ENCODE data around the gene PRODH.
"Not testable (repeated sequence)": the region's sequence is repeated elsewhere in the genome, so short reads cannot be mapped to it uniquely, and the experiment has no call there.

Gene PRODH

GRCh38 chr22:18971321-18971751 lies 35.2 kb upstream of the PRODH start:
- DNase-seq (ENCODE audit: extremely low read depth, low read depth): no peak
- no peak for TF ChIP-seq CTCF (IDR thresholded peaks at IDR 0.05; ENCODE audit: low read depth, low read length)

- no peak for TF ChIP-seq CTCF (IDR thresholded peaks at IDR 0.05; ENCODE audit: low read depth, low read length)
- no peak for DNase-seq (ENCODE audit: extremely low read depth, low read depth)
Observed at GRCh38 chr22:18970948-18971315, 34.8 kb upstream of the PRODH start.

- DNase-seq (ENCODE audit: extremely low read depth, low read depth): no peak
- TF ChIP-seq CTCF (IDR thresholded peaks at IDR 0.05; ENCODE audit: low read depth, low read length): no peak
Observed at GRCh38 chr22:18970176-18970947, 34.3 kb upstream of the PRODH start.

- DNase-seq (ENCODE audit: extremely low read depth, low read depth): not testable (repeated sequence)
Observed at GRCh38 chr22:18969158-18969942, 33.3 kb upstream of the PRODH start.

- TF ChIP-seq CTCF (IDR thresholded peaks at IDR 0.05; ENCODE audit: low read depth, low read length): no peak
- no peak for DNase-seq (ENCODE audit: extremely low read depth, low read depth)
Observed at GRCh38 chr22:18968011-18968749, 32.1 kb upstream of the PRODH start.

- DNase-seq (ENCODE audit: extremely low read depth, low read depth): not testable (repeated sequence)
Observed at GRCh38 chr22:18967391-18968010, 31.4 kb upstream of the PRODH start.

GRCh38 chr22:18966748-18967147 lies 30.7 kb upstream of the PRODH start:
- TF ChIP-seq CTCF (IDR thresholded peaks at IDR 0.05; ENCODE audit: low read depth, low read length): no peak
- DNase-seq (ENCODE audit: extremely low read depth, low read depth): no peak

All from AG09319 (cell line).